HEK293T (cell line): ENCODE results near the gene ATP13A1.
A peak's percentile ranks its signal among the peaks of the same experiment; 100 is the strongest.
"Not testable (repeated sequence)": the region's sequence is repeated elsewhere in the genome, so short reads cannot be mapped to it uniquely, and the experiment has no call there.

Source experiments
- CTCF ChIA-PET: fragments of 350-600 bp; formaldehyde crosslinking; extraction: SDS; loops from one replicate; lab custom pipeline; 2021; ENCODE audit warnings: antibody characterized with exemption, inconsistent platforms; lab: Yijun Ruan, JAX
- POLR2A ChIA-PET: fragments of 350-600 bp; formaldehyde crosslinking; extraction: SDS; loops from one replicate; lab custom pipeline; 2020; ENCODE audit warnings: antibody characterized with exemption, inconsistent platforms; lab: Yijun Ruan, JAX
- DNase-seq: peaks from one replicate; pipeline ENCODE4 v3.0.0; 2012; ENCODE audit warnings: mixed read lengths; ENCODE audit errors: extremely low spot score
- ARNT ChIP-seq: fragments of 450-650 bp; IDR thresholded peaks from 2 replicates; pipeline ENCODE4 v1.6.1; 2017; ENCODE audit warnings: mild to moderate bottlenecking
- BHLHE40 ChIP-seq: fragments of 450-650 bp; IDR thresholded peaks from 2 replicates; pipeline ENCODE4 v1.6.1; 2016; ENCODE audit warnings: mild to moderate bottlenecking, moderate library complexity, borderline replicate concordance
- CTBP1 ChIP-seq: fragments of 450-650 bp; IDR thresholded peaks from 2 replicates; pipeline ENCODE4 v1.6.1; 2016; ENCODE audit warnings: borderline replicate concordance
- ELF4 ChIP-seq: fragments of 450-650 bp; IDR thresholded peaks from 2 replicates; pipeline ENCODE4 v1.6.1; 2017; ENCODE audit warnings: antibody characterized with exemption
- FOXA1 ChIP-seq: fragments of 450-650 bp; IDR thresholded peaks from 2 replicates; pipeline ENCODE4 v1.6.1; 2016; ENCODE audit warnings: mild to moderate bottlenecking
- FOXK2 ChIP-seq: fragments of 450-650 bp; IDR thresholded peaks from 2 replicates; pipeline ENCODE4 v1.6.1; 2016; ENCODE audit warnings: mild to moderate bottlenecking
- FOXM1 ChIP-seq: fragments of 450-650 bp; IDR thresholded peaks from 2 replicates; pipeline ENCODE4 v1.6.1; 2017; ENCODE audit warnings: mild to moderate bottlenecking, borderline replicate concordance
- HDGF ChIP-seq: fragments of 450-650 bp; IDR thresholded peaks from 2 replicates; pipeline ENCODE4 v1.6.1; 2017; ENCODE audit warnings: antibody characterized with exemption, borderline replicate concordance
- L3MBTL2 ChIP-seq: fragments of 450-650 bp; conservative IDR thresholded peaks from 2 replicates; pipeline ENCODE4 v1.6.1; 2016; ENCODE audit warnings: mild to moderate bottlenecking
- LEF1 ChIP-seq: fragments of 450-650 bp; IDR thresholded peaks from 2 replicates; pipeline ENCODE4 v1.6.1; 2017; ENCODE audit warnings: mild to moderate bottlenecking, borderline replicate concordance
- NFRKB ChIP-seq: fragments of 450-650 bp; IDR thresholded peaks from 2 replicates; pipeline ENCODE4 v1.6.1; 2016; ENCODE audit warnings: mild to moderate bottlenecking, moderate library complexity
- PKNOX1 ChIP-seq: fragments of 450-650 bp; IDR thresholded peaks from 2 replicates; pipeline ENCODE4 v1.6.1; 2016
- SP1 ChIP-seq: fragments of 450-650 bp; IDR thresholded peaks from 2 replicates; pipeline ENCODE4 v1.6.1; 2017
- SUZ12 ChIP-seq: fragments of 450-650 bp; IDR thresholded peaks from 2 replicates; pipeline ENCODE4 v1.6.1; 2016; ENCODE audit warnings: mild to moderate bottlenecking
- TARDBP ChIP-seq: fragments of 450-650 bp; IDR thresholded peaks from 2 replicates; pipeline ENCODE4 v1.6.1; 2016
- ZNF384 ChIP-seq: fragments of 450-650 bp; IDR thresholded peaks from 2 replicates; pipeline ENCODE4 v1.6.1; 2016

Gene ATP13A1

GRCh38 chr19:19663256-19664120 lies at the start of gene ATP13A1:
Gene ATP13A1 (minus strand): TSS chr19:19663676. CDS start chr19:19663666, 10 bp downstream.
- POLR2A ChIA-PET: interaction anchor here (1.1 to 1.3 kb wide), 2 partner anchors 11 to 46 kb away, joined by 3 to 5 read pairs; no protein-coding TSS in a partner anchor
- TF ChIP-seq SP1 (no peak), PKNOX1 (peak; percentile 57), NFRKB (0 out of 2 replicates have a peak, but pooled peaks have one; percentile 65), ARNT (peak; percentile 40; the same call in 1 of the 2 replicates), CTBP1 (no peak), SUZ12 (no peak), FOXK2 (no peak), ZNF384 (no peak), LEF1 (peak; percentile 77; the same call in 1 of the 2 replicates), HDGF (no peak), FOXM1 (no peak), BHLHE40 (no peak), ELF4 (peak; percentile 82), TARDBP (no peak), FOXA1 (no peak), L3MBTL2 (peak; percentile 45)
- DNase-seq: peak; percentile 87
- CTCF ChIA-PET: no interaction called here

GRCh38 chr19:19711934-19712828 lies 48.7 kb upstream of the ATP13A1 start:
- CTCF ChIA-PET: no interaction called here
- POLR2A ChIA-PET: no interaction called here
- no peak for DNase-seq
- TF ChIP-seq LEF1: no peak
- TF ChIP-seq FOXM1: no peak
- no peak for TF ChIP-seq L3MBTL2
- TF ChIP-seq ELF4: no peak
- no peak for TF ChIP-seq FOXK2
- TF ChIP-seq SP1: no peak
- no peak for TF ChIP-seq HDGF
- TF ChIP-seq FOXA1: no peak
- no peak for TF ChIP-seq NFRKB

- no peak for DNase-seq
- ChIA-PET POLR2A (no interaction called here), CTCF (no interaction called here)
- no peak for TF ChIP-seq CTBP1
- TF ChIP-seq ARNT: no peak
- TF ChIP-seq BHLHE40: no peak
- no peak for TF ChIP-seq FOXM1
- no peak for TF ChIP-seq SP1
- no peak for TF ChIP-seq FOXK2
- TF ChIP-seq L3MBTL2: no peak
- TF ChIP-seq HDGF: no peak
- TF ChIP-seq ELF4: no peak
- TF ChIP-seq LEF1: no peak
Observed at GRCh38 chr19:19711306-19711933, 47.9 kb upstream of the ATP13A1 start.

GRCh38 chr19:19710506-19710905 lies 47.0 kb upstream of the ATP13A1 start:
- POLR2A ChIA-PET: no interaction called here
- CTCF ChIA-PET: no interaction called here
- TF ChIP-seq ZNF384 (no peak), NFRKB (no peak), FOXA1 (no peak), CTBP1 (no peak), SUZ12 (no peak), ELF4 (no peak), FOXK2 (no peak), HDGF (no peak)

GRCh38 chr19:19704836-19705235 lies 41.4 kb upstream of the ATP13A1 start:
- ChIA-PET CTCF (no interaction called here), POLR2A (no interaction called here)
- no peak for DNase-seq
- no peak for TF ChIP-seq SUZ12
- no peak for TF ChIP-seq FOXK2
- no peak for TF ChIP-seq ARNT
- no peak for TF ChIP-seq ELF4
- TF ChIP-seq TARDBP: no peak
- no peak for TF ChIP-seq L3MBTL2
- TF ChIP-seq PKNOX1: no peak
- no peak for TF ChIP-seq BHLHE40
- no peak for TF ChIP-seq ZNF384
- no peak for TF ChIP-seq FOXM1
- TF ChIP-seq CTBP1: no peak
- TF ChIP-seq HDGF: no peak

More at GRCh38 chr19:19710506-19710905, 47.0 kb upstream of the ATP13A1 start:
- no peak for DNase-seq

- POLR2A ChIA-PET, CTCF ChIA-PET, DNase-seq: not testable (repeated sequence)
Observed at GRCh38 chr19:19700493-19700892, 37.0 kb upstream of the ATP13A1 start.
